Measurements from ENCODE around the gene RWDD2A.
A peak's percentile ranks its signal among the peaks of the same experiment; 100 is the strongest.

Gene RWDD2A

DNA sequence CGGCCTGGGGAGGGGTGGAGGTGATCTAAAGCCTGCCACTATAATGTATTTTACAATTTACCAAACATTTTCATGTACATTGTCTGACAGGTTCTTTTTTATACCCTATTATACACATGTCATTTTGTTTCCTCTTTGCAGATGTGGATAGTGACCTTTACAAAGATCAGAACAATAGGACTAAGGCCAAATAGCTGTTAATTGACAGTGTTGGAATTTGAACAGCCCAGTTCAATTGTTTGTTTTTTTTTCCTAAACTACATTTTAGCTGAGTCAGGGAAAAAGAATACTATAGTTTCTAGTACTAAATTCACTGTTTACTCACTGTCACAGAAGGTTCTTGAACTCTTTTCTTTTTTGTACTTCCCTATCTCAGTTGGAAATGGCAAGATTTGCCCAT lies 40.2 kb upstream of the RWDD2A start:
- TF ChIP-seq BCL6B (tag by site-specific recombination; IDR thresholded peaks at IDR 0.05) (peak; percentile 61; the same call in 1 of the 2 replicates), ZNF214 (tag by site-specific recombination; IDR thresholded peaks at IDR 0.05; ENCODE audit: borderline replicate concordance) (no peak)
- H3K36me3 ChIP-seq (ENCODE audit: control insufficient read depth in 2 of 2, insufficient read depth in 1 of 2, low read length in 2 of 2), result peaks cover 26 to 72% of the 10 kb centered on the region in 2 experiments
- ChIA-PET POLR2A (interaction anchor here (0.6 kb wide), 1 partner anchor 31 kb away, joined by 3 read pairs; no protein-coding TSS in a partner anchor), CTCF (no interaction called here)
- H3K27ac ChIP-seq (ENCODE audit: extremely low read depth, low read depth, low read length), result no peak overlapping the region
- no peak overlapping the region for H3K4me3 ChIP-seq (ENCODE audit: low read depth, low read length)
- no peaks in the 10 kb centered on the region for H3K4me1 ChIP-seq (ENCODE audit: control insufficient read depth, insufficient read depth, low read length)
- H3K9me3 ChIP-seq (ENCODE audit: control insufficient read depth, insufficient read depth, low read depth, low read length), result no peaks in the 10 kb centered on the region

DNA sequence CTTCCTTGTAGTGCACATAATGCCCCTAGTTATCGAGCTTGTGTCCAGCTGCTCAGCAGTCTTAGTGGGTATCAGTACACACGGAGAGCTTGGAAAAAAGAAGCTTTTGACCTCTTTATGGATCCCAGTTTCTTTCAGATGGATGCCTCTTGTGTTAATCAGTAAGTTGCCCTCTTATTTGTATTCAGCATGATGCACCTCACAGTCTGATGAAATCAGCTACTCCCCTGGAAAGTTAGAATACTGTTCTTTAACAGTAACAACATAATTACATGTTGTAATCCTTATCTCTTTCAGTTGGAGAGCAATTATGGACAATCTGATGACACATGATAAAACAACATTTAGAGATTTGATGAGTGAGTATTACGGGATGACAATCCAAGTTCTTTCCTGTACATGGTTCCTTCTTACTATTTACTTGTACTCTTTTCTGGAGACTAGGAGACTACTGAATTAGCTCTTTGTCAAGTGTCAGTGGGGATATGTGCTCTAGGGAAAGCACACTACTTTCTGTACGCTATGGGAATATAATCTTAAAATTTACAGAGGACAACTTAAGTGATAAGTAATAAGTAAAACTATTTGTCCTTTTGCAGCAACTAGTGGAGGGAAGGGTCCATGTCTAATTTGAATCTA lies 39.2 kb upstream of the RWDD2A start:
- Histone ChIP-seq H3K4me3 (ENCODE audit: low read depth, low read length) (no peak overlapping the region), H3K27ac (ENCODE audit: extremely low read depth, low read depth, low read length) (no peak overlapping the region), H3K9me3 (ENCODE audit: control insufficient read depth, insufficient read depth, low read depth, low read length) (no peaks in the 10 kb centered on the region), H3K4me1 (ENCODE audit: control insufficient read depth, insufficient read depth, low read length) (no peaks in the 10 kb centered on the region), H3K36me3 (ENCODE audit: control insufficient read depth in 2 of 2, insufficient read depth in 1 of 2, low read length in 2 of 2) (peaks cover 26 to 74% of the 10 kb centered on the region in 2 experiments)
- TF ChIP-seq ZNF114 (tag by site-specific recombination; IDR thresholded peaks at IDR 0.05), result no peak
- no peak for TF ChIP-seq ZFHX2 (tag by site-specific recombination; conservative IDR thresholded peaks at IDR 0.05)
- 0 out of 2 replicates have a peak, but pooled peaks have one; percentile 22 for TF ChIP-seq WT1 (tag by site-specific recombination; IDR thresholded peaks at IDR 0.05)
- TF ChIP-seq ZNF837 (tag by site-specific recombination; IDR thresholded peaks at IDR 0.05), result no peak
- 0 out of 2 replicates have a peak, but pooled peaks have one; percentile 62 for TF ChIP-seq ZEB2 (tag by site-specific recombination; IDR thresholded peaks at IDR 0.05)
- TF ChIP-seq ZNF148 (tag by site-specific recombination; IDR thresholded peaks at IDR 0.05; ENCODE audit: borderline replicate concordance), result no peak
- peak; percentile 58; the same call in 1 of the 2 replicates for TF ChIP-seq ZNF394 (tag by site-specific recombination; IDR thresholded peaks at IDR 0.05; ENCODE audit: borderline replicate concordance)
- no peak for TF ChIP-seq ZNF585B (tag by site-specific recombination; IDR thresholded peaks at IDR 0.05)
- peak; percentile 79 for TF ChIP-seq PRDM6 (tag by site-specific recombination; IDR thresholded peaks at IDR 0.05)
- TF ChIP-seq GLIS1 (tag by site-specific recombination; IDR thresholded peaks at IDR 0.05), result no peak
- 0 out of 2 replicates have a peak, but pooled peaks have one; percentile 17 for TF ChIP-seq ZNF660 (tag by site-specific recombination; IDR thresholded peaks at IDR 0.05)
- no peak for TF ChIP-seq ZNF157 (tag by site-specific recombination; IDR thresholded peaks at IDR 0.05)
- no peak for TF ChIP-seq ZIC2 (tag by site-specific recombination; IDR thresholded peaks at IDR 0.05)
- no peak for TF ChIP-seq ZNF529 (tag by site-specific recombination; IDR thresholded peaks at IDR 0.05; ENCODE audit: insufficient replicate concordance)
- TF ChIP-seq ZSCAN16 (tag by site-specific recombination; IDR thresholded peaks at IDR 0.05), result no peak
- TF ChIP-seq ZNF791 (tag by site-specific recombination; IDR thresholded peaks at IDR 0.05), result no peak
- no peak for TF ChIP-seq ZNF404 (tag by site-specific recombination; IDR thresholded peaks at IDR 0.05)
- 0 out of 2 replicates have a peak, but pooled peaks have one; percentile 18 for TF ChIP-seq FEZF1 (tag by site-specific recombination; IDR thresholded peaks at IDR 0.05)
- peak; percentile 92 for TF ChIP-seq SP7 (tag by site-specific recombination; IDR thresholded peaks at IDR 0.05)
- TF ChIP-seq, protein P1, sequence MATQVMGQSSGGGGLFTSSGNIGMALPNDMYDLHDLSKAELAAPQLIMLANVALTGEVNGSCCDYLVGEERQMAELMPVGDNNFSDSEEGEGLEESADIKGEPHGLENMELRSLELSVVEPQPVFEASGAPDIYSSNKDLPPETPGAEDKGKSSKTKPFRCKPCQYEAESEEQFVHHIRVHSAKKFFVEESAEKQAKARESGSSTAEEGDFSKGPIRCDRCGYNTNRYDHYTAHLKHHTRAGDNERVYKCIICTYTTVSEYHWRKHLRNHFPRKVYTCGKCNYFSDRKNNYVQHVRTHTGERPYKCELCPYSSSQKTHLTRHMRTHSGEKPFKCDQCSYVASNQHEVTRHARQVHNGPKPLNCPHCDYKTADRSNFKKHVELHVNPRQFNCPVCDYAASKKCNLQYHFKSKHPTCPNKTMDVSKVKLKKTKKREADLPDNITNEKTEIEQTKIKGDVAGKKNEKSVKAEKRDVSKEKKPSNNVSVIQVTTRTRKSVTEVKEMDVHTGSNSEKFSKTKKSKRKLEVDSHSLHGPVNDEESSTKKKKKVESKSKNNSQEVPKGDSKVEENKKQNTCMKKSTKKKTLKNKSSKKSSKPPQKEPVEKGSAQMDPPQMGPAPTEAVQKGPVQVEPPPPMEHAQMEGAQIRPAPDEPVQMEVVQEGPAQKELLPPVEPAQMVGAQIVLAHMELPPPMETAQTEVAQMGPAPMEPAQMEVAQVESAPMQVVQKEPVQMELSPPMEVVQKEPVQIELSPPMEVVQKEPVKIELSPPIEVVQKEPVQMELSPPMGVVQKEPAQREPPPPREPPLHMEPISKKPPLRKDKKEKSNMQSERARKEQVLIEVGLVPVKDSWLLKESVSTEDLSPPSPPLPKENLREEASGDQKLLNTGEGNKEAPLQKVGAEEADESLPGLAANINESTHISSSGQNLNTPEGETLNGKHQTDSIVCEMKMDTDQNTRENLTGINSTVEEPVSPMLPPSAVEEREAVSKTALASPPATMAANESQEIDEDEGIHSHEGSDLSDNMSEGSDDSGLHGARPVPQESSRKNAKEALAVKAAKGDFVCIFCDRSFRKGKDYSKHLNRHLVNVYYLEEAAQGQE (tag by site-specific recombination; IDR thresholded peaks at IDR 0.05), result no peak
- ChIA-PET CTCF (interaction anchor here (0.5 to 1.7 kb wide), 6 partner anchors 11 to 402 kb away, joined by 3 to 4 read pairs (median 3); partner anchors contain the start of gene DOP1A), POLR2A (no interaction called here)
